Astrocyte of the spinal cord (primary cell): ENCODE measurements around the gene C5.
"Not testable (repeated sequence)": the region's sequence is repeated elsewhere in the genome, so short reads cannot be mapped to it uniquely, and the experiment has no call there.

ENCODE experiments used
- DNase-seq: peaks from one replicate; pipeline ENCODE4 v3.0.0; 2011; ENCODE audit warnings: low read depth, low spot score
- H3K4me3 ChIP-seq: 2 replicates; pipeline ENCODE4 v1.5.1; 2011; ENCODE audit warnings: low read depth, mild to moderate bottlenecking, low read length, moderate library complexity
- in situ Hi-C: cut with HindIII; loops from 2 replicates; pipeline ENCODE4 v1.10.0; 2017; ENCODE audit warnings: low sequenced_read_pairs
- TF ChIP-seq, protein P1 (sequence below): IDR thresholded peaks from 2 replicates; pipeline ENCODE4 v1.5.1; 2012; ENCODE audit warnings: low read depth, mild to moderate bottlenecking, low read length, inconsistent platforms

The C5 gene

GRCh38 chr9:120977321-120977720 is 72.8 kb downstream of the C5 start:
- in situ Hi-C loops: no loop called here
- TF ChIP-seq, protein P1, sequence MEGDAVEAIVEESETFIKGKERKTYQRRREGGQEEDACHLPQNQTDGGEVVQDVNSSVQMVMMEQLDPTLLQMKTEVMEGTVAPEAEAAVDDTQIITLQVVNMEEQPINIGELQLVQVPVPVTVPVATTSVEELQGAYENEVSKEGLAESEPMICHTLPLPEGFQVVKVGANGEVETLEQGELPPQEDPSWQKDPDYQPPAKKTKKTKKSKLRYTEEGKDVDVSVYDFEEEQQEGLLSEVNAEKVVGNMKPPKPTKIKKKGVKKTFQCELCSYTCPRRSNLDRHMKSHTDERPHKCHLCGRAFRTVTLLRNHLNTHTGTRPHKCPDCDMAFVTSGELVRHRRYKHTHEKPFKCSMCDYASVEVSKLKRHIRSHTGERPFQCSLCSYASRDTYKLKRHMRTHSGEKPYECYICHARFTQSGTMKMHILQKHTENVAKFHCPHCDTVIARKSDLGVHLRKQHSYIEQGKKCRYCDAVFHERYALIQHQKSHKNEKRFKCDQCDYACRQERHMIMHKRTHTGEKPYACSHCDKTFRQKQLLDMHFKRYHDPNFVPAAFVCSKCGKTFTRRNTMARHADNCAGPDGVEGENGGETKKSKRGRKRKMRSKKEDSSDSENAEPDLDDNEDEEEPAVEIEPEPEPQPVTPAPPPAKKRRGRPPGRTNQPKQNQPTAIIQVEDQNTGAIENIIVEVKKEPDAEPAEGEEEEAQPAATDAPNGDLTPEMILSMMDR: no peak
- no peak for DNase-seq
- no peak overlapping the region for H3K4me3 ChIP-seq

DNA sequence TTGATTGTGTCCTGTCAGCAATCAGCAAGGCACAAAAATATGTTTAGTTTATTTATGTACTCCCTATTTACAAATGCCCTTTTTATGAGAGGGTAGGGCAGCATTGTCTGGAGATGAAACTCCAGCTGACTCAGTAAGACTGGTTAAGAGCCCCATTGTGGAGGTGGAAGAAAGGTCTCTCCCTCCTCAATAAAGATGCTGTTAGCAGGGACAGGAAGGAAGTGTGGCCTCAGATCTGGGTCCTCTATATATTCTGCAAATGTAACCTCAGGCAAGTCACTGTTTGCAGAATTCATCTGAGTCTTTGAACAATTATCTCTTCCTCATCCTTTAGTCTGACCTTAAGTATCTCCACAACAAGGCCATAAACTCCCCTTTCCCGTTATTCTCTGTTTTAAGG is 75.2 kb downstream of the C5 start:
- DNase-seq: no peak
- TF ChIP-seq, protein P1: no peak
- no peak overlapping the region for H3K4me3 ChIP-seq

DNA sequence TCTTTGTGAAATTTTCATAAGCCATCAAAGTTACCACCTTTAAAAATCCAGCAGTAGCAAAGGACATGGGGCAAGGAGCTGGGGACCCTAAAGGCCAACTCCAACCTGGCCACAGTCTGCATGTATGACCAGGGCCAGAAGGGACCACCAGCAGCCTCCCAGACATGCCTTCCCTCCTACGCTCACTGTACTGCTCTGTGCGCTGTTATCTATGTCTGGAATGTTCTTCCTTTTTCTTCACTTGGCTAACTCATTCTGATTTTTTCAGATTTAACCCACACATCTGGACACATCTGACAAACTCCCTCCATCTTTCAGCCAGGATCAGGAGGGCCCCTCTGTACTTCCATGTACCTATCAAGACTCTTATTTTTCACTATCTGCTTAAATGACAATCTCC is 75.9 kb downstream of the C5 start:
- TF ChIP-seq, protein P1: no peak
- in situ Hi-C loops: no loop called here
- DNase-seq: no peak

More for the DNA sequence above, 75.2 kb downstream of the C5 start:
- in situ Hi-C loops: no loop called here

DNA sequence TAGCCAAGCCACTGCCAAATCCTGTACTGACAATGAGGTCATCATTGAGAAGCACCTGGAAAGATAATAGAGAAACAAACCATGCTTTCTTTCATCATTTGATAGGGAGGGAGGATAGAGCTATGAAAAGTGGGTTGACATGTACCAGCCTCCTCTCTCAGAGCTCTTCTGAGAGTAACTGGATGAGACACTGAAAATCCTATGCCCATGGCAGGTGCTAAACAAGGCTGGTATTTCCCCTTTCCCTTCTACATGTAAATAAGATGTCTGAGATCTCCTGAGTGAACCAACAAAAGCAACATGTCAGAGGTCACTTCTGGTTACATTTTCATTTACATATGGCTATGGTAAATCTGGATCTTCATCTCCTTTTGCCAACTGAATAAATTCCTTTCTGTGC is 78.1 kb downstream of the C5 start:
- DNase-seq: no peak
- in situ Hi-C loops: no loop called here
- H3K4me3 ChIP-seq: no peak overlapping the region
- TF ChIP-seq, protein P1: no peak

More for the DNA sequence above, 75.9 kb downstream of the C5 start:
- no peak overlapping the region for H3K4me3 ChIP-seq

- H3K4me3 ChIP-seq, DNase-seq, in situ Hi-C loops: not testable (repeated sequence)
Measured at GRCh38 chr9:120971471-120971870, 78.6 kb downstream of the C5 start.

DNA sequence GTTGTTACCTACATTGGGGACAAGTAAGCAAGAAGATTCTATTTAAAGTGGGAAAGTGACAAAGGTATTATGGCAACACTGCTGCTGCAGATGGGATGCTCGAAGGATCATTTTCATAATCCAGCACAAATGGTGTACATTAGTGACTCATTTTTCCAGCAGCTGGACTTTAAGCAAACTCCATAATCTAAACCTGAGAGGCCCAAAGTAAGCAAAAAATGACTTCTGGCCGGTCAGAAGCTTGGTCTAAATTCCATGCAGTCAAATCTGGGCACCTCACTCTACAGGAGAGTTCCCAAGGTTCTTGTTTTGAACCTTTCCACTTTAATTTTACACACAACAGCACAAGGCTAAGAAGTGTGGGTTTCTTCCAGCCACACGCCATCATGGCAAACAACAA is 79.8 kb downstream of the C5 start:
- in situ Hi-C loops: no loop called here
- H3K4me3 ChIP-seq: no peak overlapping the region
- TF ChIP-seq, protein P1: no peak
- no peak for DNase-seq

DNA sequence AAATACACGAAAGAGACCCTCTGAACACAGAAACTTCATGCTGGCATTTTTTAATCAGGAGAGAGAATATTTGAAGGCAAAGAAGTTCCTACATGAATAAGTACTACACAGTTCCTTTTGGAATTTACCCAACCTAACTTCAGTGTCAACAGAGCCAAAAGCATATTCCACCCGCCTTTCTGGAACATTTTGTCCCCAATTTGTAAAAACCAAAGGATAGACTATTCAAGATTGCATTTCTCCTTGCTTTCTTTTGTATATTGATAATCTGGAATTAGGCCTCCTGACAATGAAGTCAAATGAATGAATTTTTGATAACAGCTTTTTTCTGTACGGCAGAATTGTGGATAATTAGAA is 84.1 kb downstream of the C5 start:
- no peak overlapping the region for H3K4me3 ChIP-seq
- in situ Hi-C loops: no loop called here
- TF ChIP-seq, protein P1: no peak
- DNase-seq: no peak
